ENCODE data around the gene NAE1.
"Not testable (repeated sequence)": the region's sequence is repeated elsewhere in the genome, so short reads cannot be mapped to it uniquely, and the experiment has no call there.

The NAE1 gene

GRCh38 chr16:66801320-66802105 lies 29.3 kb downstream of the NAE1 start, which contains the start of gene TERB1:
TERB1 (minus strand) TSS chr16:66801584; CDS start chr16:66796798, 4,786 bp downstream.
- no peak for DNase-seq (ENCODE audit: low spot score)

- DNase-seq (ENCODE audit: low spot score): no peak
Measured at GRCh38 chr16:66800856-66801255, 29.9 kb downstream of the NAE1 start.

GRCh38 chr16:66798161-66798560 lies 32.6 kb downstream of the NAE1 start:
- no peak for DNase-seq (ENCODE audit: low spot score)

- not testable (repeated sequence) for DNase-seq (ENCODE audit: low spot score)
Measured at GRCh38 chr16:66793984-66794383, 36.8 kb downstream of the NAE1 start.

GRCh38 chr16:66790130-66790733 lies 40.5 kb downstream of the NAE1 start:
- no peak for DNase-seq (ENCODE audit: low spot score)

- no peak for DNase-seq (ENCODE audit: low spot score)
Measured at GRCh38 chr16:66787427-66787826, 43.3 kb downstream of the NAE1 start.

GRCh38 chr16:66786551-66786950 lies 44.2 kb downstream of the NAE1 start:
- no peak for DNase-seq (ENCODE audit: low spot score)

GRCh38 chr16:66776457-66776856 lies 54.3 kb downstream of the NAE1 start:
- DNase-seq (ENCODE audit: low spot score): no peak

GRCh38 chr16:66774981-66775380 lies 55.8 kb downstream of the NAE1 start:
- no peak for DNase-seq (ENCODE audit: low spot score)

- DNase-seq (ENCODE audit: low spot score): no peak
Measured at GRCh38 chr16:66758086-66758485, 72.7 kb downstream of the NAE1 start.

- no peak for DNase-seq (ENCODE audit: low spot score)
Measured at GRCh38 chr16:66754819-66755218, 76.0 kb downstream of the NAE1 start.

GRCh38 chr16:66754211-66754610 lies 76.6 kb downstream of the NAE1 start:
- DNase-seq (ENCODE audit: low spot score): no peak

- no peak for DNase-seq (ENCODE audit: low spot score)
Measured at GRCh38 chr16:66752958-66753357, 77.8 kb downstream of the NAE1 start.
